Measurements from ENCODE around the gene MAPKAP1.

Gene MAPKAP1

GRCh38 chr9:125507226-125507625 is 199.8 kb downstream of the MAPKAP1 start:
- DNase-seq, result no peak

DNA sequence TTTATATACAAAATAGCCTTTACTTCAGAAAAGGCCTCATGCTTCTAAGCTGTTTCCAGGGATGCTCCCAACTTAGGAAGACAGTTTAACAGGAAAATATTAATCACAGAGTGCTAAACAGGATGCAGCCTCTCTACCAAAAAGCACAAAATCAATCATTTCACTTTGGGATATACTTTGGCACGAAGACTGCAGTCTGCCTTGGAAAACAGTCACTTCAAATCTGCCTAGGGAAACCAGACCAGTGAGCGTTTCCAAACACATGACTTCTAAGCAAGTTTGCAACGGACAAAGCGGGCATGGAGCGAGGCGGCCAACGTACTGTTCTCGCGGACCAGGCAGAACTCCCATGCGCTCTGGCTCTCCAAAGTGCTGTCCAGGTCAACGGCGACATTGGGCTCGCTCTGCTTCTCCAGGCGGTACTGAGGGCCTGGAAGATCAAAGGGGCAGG is 201.0 kb downstream of the MAPKAP1 start:
- DNase-seq, result no peak

GRCh38 chr9:125504616-125505015 is 202.4 kb downstream of the MAPKAP1 start:
- DNase-seq, result no peak

DNA sequence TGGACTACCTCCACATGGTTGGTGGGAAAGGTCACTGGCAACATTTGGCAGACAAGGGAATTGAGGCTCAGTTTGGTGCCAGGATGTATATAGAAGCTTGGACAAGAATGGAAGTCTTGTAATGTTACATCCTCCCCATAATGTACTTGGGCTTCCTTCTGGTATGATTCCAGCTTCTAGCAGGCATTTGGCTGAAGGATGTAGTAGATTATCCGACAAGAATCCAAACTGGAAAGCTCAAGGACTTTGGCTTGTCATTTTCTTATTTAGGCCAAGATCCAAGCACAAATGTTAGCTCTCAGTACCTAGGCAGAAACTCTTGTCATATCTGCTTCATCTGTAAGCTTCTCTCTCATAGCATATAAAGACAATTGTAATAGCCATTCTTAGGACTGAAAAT is 209.1 kb downstream of the MAPKAP1 start:
- DNase-seq, result no peak

GRCh38 chr9:125497478-125497877 is 209.5 kb downstream of the MAPKAP1 start:
- no peak for DNase-seq

GRCh38 chr9:125496313-125496834 is 210.6 kb downstream of the MAPKAP1 start:
- no peak for DNase-seq

- DNase-seq, result no peak
Observed at GRCh38 chr9:125495172-125496119, 211.6 kb downstream of the MAPKAP1 start.

GRCh38 chr9:125494653-125494915 is 212.4 kb downstream of the MAPKAP1 start:
- DNase-seq, result no peak

DNA sequence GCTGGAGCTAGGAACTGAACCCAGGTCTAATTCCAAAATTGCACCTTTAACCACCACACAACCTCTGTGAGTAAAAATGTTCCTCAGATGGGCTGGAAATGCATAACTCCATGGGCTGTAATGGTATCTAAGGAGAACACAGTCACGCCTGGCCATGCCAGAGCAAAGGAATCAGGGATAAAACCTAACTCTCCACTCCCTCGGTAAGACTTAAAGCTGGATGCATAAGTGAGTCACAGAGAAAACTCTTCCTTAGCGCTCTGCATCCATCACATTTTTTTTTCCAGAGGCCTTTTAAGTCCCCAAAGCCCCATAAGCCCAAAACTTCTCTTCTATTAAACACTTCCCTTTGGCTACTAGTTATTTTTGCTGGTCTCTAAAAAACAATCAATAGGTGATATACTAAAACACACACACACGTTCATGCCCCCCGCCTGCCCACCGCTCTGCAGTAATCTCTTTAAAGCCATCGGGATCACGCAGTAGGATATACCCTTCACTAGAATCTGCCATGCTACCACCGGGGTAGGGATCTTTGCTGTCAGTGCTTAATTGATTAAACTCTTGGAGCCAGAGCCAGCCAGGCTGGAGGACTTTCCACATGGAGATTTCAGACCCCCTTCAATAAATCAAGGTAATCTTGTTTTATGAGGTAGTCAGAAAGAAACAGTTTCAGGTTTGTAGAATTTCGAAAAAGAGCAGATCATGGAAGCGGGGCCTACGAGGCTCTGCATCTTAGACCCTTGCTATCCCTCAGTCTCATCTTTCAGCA is 212.9 kb downstream of the MAPKAP1 start:
- DNase-seq, result no peak

- DNase-seq, result no peak
Observed at GRCh38 chr9:125493384-125493783, 213.6 kb downstream of the MAPKAP1 start.

DNA sequence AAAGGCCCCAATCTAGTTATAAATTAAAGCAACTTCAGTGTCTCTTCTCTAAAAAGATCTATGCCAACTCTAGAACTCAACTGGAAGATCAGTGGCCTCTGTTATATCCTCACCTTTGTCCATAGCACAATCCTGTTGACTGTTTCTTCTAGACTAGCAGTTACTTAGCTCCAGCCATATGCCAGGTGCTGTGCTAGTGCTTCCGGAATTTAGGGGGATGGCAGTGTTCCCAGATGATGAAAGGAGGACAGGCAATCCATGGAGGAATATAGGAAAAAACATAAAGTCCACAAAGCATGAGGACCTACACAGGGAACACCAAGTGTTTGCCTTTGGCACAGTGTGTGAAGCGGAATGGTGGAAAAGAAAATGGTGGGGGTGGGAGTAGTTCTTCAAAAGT is 214.3 kb downstream of the MAPKAP1 start:
- no peak for DNase-seq

- no peak for DNase-seq
Observed at GRCh38 chr9:125487842-125488241, 219.2 kb downstream of the MAPKAP1 start.

DNA sequence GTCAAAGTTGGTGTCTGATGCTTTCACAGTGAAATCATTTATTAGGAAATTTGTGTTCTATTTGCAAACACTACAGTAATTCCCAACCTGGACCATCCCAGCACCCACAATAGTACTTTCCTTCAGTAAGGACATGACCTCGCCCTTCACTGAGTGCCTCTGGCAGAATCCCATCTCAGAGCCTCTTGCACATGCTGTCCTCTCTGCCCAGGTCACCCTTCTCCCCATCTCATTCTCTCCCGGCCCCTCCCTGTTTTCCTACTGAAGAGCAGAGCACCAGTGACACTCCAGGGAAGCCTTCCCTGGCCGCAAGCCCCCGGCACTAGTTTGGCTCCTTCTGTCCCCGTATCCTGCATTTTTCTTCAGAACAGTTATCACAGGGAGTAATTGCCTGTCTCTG is 220.4 kb downstream of the MAPKAP1 start:
- DNase-seq, result no peak

DNA sequence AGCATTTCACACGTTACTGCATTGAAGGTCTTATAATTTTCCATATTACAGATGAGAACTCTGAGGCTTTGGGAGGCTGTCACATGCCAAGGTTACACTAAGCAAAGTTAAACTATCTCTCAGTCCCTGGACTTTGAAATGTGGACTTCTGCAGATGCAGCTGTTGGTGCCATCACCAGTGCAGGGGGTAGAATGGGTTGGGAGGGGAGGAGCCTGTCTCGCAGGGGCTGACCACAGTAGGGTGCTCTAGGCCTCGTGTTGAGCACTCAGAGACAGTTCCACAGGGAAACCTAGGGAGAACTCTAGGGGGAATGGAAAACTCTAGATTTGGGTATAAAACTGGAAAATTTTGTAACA is 220.9 kb downstream of the MAPKAP1 start:
- DNase-seq, result no peak

DNA sequence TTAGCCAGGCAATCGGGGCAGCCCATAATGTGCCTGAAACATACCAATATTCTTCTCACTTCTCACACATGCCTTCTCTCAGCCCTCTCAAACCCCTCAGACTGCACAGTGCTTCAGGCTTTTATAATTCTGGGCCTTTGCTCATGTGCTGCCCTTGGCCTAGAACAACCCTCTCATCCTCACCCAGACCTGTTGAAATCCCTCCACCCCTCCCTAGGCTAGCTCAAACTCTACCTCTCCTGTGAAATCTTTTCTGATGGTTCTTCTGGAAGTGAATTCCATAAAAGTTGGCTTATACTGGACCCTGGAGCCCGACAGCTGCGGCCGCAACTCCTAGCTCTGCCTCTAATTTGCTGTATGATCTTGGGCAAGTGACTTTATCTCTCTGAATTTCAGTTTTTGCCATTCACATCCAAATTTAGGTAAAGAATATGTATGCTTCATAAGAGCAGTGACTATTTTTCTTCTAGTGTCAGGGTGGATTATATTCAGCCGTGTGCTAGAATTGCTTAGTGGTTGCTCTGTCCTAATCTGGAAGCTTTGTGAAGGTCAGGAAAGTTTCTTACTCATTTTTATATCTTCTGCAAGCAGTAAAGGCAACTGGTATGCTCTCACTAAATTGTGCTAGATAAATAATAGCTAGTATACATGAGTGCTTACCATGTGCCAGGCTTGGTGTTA is 221.4 kb downstream of the MAPKAP1 start:
- DNase-seq, result no peak

GRCh38 chr9:125484350-125485282 is 222.4 kb downstream of the MAPKAP1 start:
- no peak for DNase-seq

- no peak for DNase-seq
Observed at GRCh38 chr9:125483697-125484096, 223.3 kb downstream of the MAPKAP1 start.

GRCh38 chr9:125479846-125480615 is 227.0 kb downstream of the MAPKAP1 start:
- DNase-seq, result no peak

GRCh38 chr9:125477089-125477544 is 229.9 kb downstream of the MAPKAP1 start:
- no peak for DNase-seq

DNA sequence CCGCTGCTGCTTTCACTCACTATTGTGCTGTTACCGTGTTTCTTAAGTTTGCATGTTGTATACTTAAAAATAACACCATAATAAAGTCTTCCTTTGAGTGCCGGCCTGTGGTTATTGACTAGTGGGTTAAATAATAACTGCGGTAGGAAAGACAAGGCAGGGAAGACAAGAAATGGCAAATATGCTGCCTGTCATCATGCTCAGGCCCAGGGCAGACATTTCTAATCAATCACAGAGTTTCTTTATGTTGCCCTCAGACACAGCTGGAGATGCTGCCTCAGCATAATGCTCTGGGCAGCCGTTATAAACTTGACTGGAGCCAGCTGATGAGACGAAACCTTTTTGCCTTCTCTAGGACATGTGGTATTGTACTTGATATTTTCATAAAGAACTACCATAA is 230.4 kb downstream of the MAPKAP1 start:
- DNase-seq, result no peak

DNA sequence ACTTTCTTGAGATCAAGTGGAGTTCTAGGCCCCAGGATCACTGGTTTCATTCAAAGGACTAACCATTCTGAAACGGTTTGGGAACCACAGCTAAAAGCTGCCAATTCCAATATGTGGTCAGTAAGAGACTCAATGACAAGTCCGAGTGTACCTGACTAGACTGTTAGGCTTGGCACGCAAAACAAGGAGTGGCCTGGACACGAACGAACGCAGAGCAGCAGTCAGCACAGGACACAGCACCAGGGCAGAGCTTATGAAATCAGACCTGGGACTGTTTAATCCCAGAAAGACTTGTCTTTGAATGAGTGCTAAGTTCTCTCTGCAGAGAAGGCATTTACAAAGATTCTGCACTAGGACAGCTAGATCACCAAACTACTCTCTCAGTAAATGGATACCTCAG is 231.6 kb downstream of the MAPKAP1 start:
- no peak for DNase-seq

Measured in NCI-H2171 (cell line).